Hindlimb muscle (tissue), 1 donor: Measurements from ENCODE around the gene EIF5B. TPM values are rescaled to one million over a fixed set of nuclear protein-coding genes. Genes with fewer than 3 reads are reported as not detected.

Experiments
- DNase-seq: peaks from one replicate; pipeline ENCODE4 v3.0.0-alpha.2; 2013
- polyA plus RNA-seq: library from polyadenylated mRNA; unstranded; fragments of 120-200 nt; gene quantifications from one replicate; pipeline ENCODE4 v1.2.1, GENCODE V29; 2013; ENCODE audit not compliant: insufficient read length

Gene EIF5B
- polyA plus RNA-seq, 1 donor: 45.2 TPM

DNA sequence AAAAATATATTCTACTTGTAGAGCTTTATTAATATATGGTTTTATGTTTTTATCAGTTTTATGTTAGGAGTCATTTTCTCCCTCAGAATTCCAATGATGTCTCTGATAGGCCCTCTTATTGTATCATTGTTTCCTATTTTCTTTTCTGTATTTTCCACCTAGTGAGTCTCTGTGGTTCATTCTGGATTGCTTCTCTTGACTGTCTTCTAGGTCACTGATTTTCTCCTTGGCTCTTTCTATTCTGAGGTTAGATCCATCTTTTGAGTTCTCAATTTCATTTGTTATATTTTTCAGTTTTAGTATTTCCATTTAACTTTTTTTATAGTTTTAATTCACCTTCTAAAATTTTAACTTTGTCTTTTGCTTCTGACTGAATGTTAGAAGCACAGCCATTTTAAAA, 37.6 kb downstream of the EIF5B start:
- DNase-seq: no peak

DNA sequence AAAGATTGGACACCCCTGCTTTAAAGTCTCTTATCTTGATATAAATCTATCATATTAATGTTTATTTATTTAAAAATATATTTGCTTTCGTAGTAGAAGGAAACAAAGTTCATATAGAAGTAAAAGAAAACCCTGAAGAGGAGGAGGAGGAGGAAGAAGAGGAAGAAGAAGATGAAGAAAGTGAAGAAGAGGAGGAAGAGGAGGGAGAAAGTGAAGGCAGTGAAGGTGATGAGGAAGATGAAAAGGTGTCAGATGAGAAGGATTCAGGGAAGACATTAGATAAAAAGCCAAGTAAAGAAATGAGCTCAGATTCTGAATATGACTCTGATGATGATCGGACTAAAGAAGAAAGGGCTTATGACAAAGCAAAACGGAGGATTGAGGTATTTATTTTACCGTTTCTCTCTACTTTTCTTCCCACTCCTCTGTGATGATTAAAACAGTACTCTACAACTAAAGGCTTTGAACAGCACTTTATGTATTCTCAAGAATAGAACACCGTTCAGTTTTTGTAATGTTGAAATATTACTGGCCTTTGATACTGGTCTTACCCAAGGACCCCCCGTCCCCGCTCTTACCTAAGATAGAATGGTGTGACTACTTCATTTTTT, 39.2 kb downstream of the EIF5B start:
- DNase-seq: no peak

DNA sequence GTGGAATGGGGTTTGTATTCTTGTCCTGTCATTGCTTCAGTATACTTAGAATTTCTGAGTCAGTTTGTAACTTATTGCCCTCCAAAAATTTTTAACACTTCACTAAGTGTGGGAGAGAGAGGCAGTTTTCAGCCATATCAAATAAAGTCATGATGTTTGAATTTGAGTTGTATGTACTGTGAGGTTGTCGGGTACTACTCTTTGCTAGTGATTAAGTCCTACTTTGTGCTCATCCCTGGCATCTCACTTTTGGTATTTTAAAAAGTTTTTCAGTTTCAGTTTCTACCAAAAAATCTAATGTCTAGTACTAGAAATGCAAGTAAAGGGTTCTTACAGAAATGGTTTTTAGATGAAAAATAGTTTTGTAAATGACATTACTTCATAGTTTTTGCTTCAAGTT, 40.7 kb downstream of the EIF5B start:
- DNase-seq: no peak

DNA sequence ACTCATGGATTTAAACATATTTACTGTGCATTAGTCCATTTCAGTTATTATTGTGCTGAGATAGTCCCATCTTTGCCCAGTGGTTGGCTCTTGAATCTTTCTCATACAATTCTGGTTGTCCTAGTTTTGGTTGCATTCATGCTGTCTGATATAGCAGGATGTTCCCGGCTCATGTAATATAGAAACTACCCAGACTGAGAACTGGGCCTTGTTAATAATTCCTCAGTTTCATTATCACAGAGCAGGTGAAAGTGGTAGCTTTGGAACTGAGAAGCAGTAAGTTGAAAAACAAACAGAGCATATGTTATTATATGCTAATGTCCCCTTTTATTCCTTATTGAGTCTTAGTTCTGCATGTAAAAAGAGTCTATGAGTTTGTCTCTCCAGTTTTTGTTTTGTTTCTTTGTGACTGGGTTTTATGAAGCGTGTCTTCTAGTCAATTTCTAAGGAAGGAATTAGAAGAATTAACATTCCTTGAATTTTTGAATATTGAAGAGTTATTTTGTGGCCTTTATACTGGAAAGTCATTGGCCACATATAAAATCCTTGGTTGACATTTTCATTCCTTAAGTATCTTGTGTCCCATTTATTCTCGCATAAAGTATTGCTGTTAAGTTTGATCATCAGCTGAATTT, 43.3 kb downstream of the EIF5B start:
- no peak for DNase-seq

DNA sequence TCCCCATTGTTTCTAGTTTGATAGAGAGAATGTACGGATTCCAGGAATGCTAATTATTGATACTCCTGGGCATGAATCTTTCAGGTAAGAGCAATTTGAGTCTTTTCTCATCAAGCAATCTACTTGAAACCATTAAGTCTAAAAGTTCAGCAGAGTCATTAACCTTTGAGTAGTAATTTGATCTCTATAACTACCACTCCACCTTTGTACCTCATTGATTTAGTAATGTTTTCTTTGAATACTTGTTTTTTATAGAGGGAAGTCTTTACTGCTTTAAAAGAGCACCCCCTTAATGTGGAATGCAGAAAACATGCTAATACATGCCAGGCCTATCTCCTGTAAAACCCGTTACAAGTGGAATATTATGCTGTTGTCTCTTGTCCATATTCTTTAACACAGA, 45.0 kb downstream of the EIF5B start:
- no peak for DNase-seq

DNA sequence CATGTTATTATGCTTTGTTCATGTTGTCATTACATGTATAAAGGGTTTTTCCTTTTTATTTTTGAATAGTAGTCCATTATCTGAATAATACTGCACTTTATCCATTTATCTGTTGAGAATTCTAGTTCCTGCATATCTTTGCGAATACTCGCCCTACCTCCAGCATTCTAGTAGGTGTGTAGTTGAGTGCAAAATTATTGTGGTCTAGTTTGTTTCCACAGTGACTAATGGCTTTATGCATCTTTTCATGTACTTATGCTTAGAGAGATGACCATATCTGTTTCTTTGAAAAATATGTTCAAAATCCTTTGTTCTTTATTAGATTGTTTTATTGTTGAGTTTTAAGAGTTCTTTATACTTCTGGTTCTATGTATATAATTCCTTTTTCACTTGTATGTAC, 48.8 kb downstream of the EIF5B start:
- DNase-seq: no peak

DNA sequence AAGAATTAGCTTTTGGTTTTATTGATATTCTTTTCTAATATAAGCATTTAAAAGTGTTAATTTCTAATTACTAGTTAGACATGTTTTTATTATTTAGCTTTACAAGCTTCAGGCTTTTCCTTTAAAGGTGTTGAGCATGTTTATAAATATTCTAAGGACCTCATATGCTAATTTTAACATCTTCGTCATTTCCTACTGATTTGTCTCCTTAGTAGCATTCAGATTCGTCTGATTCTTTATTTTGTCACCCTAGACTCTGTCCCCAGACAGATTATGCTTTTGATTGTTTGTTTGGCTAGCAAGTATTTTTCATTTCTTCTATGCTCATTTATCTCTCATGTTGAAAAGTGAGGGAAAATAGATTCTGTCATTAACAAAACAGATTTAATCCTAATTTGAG, 51.7 kb downstream of the EIF5B start:
- no peak for DNase-seq

DNA sequence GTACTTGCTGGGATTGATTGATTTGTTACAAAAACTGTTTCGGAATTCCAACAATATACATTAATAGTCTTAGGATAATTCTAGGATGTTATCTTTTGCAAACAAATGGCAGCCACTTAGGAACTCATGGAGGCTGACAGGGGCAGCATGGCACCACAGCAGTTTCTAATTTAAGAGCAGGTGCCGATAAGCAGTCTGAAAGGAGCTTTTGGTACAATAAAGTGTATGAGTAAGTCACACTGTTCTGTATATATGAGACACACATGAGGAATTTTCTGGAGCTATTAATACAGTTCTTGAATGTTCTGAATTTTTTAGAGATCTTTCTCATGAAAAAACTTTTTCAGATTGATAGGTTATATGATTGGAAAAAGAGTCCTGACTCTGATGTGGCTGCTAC, 52.2 kb downstream of the EIF5B start:
- DNase-seq: no peak

DNA sequence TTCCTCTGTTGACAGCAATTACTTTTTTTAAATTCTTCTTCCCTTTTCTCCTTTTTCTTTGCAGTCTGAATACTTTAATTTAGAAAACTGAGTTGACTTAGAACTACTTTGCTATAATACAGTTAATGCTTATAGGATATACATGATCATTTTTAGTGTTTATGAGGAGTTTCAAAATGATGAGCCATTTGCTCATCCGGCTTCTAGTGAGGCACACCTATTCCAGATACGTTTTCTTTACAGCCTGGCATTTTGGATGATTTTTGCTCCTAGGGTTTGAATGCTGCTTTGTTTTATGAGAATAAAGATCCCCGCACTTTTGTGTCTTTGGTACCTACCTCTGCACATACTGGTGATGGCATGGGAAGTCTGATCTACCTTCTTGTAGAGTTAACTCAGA, 52.8 kb downstream of the EIF5B start:
- no peak for DNase-seq

DNA sequence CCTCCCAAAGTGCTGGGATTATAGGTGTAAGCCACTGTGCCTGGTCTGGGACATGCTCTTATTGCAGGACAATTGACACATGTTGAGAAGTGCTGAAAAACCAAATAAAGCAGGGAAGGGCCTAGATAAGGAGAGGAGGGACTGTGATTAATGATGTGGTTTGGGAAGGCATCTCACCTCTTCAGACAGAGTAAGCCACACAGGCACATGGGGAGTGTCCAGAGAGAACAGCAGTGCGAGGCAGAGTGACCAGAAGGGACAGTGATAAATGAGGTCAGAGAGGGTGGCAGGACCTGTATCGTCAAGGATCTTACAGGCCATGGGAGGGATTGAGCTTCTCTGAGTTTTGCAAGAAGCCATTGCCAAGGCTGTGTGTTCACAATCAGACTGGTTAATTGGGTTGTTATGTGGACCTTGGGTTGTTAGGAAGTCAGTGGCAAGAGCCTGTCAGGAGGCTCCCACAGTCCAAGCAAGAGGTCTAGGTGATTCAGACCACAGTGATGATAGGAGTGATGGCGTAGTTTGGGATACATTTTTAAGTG, 58.5 kb downstream of the EIF5B start:
- no peak for DNase-seq

DNA sequence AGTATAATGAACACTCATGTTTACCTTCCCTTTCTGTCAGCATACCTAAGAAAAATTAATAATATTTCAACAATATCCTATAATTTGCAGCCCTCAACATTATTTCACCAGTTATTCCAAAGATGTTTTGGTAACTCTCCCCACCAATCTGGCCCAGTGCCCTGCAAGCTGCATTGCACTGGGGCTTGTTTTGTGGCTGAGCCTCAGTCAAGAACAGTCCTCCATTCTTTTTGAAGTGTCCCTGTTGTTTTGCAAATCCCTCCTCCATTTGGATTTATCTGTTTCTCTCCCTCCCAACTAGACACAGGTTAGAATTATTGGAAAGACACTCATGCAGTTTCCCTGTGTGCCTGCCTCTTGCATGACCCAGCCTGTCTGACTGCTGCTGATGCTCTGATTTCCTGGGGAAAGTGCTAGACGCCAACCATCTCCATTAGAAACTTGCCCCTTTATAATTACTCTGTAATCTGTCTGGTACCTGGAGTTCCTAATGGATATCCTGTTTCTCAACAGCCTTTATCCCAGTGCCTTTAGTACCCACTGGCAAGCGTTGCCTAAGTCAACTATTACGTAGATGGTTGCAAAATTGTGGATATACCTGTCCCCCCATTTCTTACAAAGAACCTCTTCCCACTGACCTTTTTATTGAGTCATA, 60.2 kb downstream of the EIF5B start:
- DNase-seq: no peak

DNA sequence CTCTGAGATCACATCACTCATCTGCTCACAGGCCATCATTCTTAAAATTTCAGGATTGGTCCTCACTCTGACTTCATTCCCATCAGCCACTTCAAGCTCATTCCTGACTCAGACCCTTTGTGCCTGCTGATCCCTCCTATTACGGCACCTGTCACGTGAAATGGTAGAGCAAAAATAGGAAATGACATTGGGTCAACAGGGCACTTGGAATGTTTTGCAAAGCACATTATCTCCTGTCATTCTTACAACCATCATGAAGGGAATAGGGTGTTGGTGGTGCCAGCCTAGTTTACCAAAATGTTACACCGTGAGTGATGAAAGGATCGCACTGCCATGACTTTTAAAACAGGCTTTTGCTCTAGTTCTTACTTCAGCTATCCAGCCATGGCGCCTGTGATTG, 61.1 kb downstream of the EIF5B start:
- DNase-seq: no peak

DNA sequence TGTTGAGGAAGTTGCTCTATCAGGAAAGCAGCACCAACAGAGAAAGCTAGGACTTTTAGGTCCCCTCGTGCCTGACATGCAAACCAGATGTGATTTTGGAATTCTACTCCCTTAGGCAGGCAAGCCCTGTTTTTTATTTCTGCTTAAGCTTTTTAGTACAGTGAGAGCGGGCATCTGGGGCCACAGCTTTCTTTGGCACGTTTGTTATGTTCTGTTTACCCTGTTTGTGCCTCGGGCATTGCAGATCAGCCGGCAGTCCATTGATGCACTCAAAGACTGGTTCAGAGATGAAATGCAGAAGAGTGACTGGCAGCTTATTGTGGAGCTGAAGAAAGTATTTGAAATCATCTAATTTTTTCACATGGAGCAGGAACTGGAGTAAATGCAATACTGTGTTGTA, 61.9 kb downstream of the EIF5B start:
- no peak for DNase-seq

DNA sequence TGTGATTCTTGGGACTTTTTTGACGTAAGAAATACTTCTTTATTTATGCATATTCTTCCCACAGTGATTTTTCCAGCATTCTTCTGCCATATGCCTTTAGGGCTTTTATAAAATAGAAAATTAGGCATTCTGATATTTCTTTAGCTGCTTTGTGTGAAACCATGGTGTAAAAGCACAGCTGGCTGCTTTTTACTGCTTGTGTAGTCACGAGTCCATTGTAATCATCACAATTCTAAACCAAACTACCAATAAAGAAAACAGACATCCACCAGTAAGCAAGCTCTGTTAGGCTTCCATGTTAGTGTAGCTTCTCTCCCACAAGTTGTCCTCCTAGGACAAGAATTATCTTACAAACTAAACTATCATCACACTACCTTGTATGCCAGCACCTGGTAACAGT, 62.6 kb downstream of the EIF5B start:
- DNase-seq: no peak

DNA sequence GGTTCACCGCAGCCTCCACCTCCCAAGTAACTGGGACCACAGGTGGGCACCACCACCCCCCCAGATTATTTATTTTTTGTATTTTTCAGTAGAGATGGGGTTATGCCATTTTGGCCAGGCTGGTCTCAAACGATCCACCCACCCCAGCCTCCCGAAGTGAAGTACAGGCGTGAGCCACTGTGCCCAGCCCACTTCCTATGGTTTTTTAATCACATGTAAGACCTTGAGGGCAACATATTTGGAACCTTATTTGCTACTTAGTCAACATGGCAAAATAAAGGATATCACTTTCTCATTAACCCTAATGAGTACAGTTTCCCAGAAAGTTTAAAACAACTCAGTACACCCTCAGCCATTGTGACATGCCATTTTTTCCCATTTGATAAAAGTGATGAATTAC, 64.7 kb downstream of the EIF5B start:
- no peak for DNase-seq

DNA sequence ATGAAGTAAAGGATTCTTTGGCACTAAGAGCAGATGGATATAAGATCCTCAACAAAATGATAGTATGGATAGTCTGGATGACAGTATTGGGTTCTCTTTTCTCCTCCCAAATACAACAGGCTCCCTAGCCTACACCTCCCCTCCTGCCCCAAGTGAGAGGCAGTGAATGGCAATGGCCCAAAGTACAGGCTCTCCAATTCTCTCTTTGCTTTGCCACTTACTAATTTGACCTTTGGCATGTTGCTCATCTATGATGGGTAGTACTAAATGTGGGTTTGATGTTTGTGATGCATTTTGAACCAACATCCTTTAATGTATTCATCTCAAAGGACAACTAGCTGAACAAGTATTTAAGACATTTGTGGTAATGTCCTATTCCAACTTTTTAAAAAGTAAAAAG, 65.9 kb downstream of the EIF5B start:
- no peak for DNase-seq

DNA sequence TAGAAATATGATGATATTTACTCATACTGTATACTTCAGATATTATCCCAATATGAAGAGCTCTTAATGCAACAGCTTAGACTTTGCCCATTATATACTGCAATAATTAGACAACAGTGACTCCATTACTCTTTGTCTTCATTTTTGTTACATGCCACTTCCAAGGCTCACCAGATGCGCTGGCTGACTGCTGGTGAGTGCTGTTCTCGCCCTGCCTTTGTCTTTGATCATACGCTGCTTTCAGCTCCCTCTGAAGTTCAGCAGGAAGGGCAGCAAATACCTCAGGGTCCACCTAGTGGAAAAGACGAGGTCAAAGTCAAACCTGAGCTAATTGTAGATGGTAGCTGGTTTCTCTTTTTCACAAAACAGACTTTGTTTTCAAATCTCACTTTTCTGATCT, 66.3 kb downstream of the EIF5B start:
- no peak for DNase-seq

DNA sequence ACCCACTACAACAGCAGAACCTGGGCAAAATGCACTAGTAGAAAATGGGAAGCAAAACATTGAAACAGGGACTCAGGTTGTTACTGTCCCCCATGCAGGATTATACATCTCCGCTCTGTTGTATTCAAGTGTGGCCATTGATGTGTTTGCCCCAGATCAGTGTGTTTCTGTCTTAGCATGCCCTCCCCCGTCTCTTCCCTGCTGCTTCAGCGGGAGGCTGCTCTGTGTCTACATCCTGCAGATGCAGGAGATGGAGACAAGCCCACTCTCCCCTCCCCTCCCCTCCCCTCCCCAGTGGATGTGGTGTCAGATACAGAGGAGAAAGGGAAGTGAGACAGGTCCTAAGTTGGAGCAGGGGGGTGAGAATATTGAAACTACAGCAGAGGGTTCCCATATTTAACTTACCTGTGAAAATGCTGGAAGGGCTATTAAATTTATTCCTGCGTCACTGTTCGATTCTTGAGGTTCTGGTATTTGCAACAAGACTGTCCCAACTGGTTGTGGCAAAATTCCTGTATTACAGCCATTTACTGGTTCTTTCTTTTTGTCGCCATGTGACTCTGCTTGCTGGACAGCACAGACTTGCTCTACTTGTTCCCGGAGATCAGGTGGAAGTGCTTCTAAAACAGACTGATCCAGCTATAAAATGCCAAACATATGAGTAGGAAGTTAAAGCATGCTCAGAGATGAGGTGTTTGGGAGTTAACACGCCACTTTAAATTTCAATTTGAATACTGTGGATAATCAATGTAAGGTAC, 67.0 kb downstream of the EIF5B start:
- DNase-seq: no peak

DNA sequence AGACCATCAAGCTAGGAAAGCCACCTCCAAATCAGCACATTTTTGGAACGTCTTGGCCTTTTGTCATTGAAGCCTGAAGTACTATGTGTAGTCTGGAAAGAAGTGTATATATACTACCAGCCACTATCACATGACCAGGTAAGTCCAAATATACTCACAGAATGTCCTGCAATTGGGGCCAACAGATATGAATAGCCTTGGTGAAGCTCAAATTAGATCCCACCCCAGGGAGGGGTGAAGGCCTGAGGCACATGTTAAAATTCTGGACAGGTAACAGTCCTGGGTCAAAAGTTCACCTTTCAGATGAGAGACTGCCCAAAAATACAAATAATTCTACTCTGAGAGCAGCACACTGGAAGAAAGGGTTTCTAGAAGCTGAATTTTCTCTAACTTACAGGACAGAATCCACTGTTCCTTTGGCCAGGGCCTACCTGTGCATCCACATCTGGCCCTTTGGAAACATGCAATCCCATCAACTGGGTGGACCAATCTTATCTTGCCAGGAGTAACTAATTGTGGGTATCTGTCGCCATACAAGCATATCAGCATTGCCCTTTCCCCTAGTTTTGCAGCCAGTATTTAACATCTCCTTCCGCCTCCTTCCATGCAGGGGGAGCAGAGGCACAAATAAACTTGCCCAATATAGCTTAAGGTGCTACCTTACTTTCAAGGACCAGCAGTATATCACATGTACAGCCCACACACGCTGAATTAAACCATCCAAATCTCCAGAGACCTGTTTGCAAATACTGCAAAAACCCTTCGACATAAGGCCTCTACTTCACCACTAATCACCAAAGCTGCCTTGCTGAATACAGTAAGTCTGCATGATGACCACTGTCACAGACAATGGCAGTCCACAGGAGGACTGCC, 67.8 kb downstream of the EIF5B start:
- peak; percentile 6 for DNase-seq

DNA sequence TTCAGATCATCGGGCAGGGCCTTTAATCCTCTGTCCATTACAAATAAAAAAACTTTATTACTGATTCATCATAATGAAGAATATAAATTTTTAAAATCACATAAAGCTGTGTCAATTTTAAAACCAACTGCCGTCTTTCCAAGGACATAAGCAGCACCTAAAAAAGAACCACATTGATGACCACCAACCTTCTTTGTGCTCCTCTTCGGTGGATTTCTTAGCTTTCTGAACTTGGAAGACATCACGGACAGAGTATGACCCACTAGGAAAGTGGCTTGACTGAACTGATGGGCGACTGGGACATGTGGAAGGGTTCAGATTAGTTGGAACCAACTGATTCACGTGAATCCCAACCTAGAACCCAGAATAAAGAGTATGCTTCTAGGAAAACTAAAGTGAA, 68.9 kb downstream of the EIF5B start:
- DNase-seq: no peak

DNA sequence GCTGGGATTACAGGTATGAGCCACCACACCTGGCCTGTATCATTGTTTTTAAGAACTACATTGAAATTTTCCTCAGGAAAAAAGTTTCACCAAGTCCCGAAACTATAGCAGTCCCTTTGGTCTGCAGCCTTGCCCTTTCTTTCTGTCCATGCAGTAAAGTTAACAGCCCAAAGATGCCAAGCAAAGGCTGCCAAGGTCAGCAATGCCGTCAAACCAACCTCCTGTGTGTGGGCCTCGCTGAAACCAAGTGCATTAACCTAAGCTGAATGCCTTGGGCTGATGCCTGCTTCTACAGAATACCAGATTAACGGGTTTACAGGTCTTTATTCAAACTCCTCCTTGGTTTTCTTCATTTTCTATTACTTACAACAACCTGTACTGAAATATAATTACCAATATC, 73.1 kb downstream of the EIF5B start:
- DNase-seq: no peak

DNA sequence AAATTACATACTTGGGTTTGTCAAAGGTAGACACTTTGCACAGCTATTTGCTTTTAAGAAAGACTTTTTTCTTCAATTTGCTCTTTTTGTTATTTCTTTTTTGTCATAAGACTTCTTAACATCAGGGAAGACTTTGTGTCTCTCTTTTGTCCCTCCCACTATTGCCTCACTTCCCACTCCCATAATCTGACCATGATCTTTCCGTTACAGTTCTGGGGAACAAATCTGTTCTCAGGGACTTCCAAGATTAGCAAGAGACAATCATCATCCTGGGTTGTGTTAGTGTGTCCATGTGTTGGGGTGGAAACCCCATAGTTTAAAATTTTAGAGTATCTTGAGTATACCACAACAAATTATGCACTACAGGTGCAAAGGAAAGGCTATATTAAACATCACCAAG, 77.4 kb downstream of the EIF5B start:
- DNase-seq: no peak
